Gastroesophageal sphincter (tissue), 3 donors: Measurements from ENCODE around the gene TRAPPC3.

Experiments used
- POLR2AphosphoS5 ChIP-seq: sonication (generic); formaldehyde crosslinking; IDR thresholded peaks from one replicate; pipeline ENCODE4 v1.6.1; 2017; ENCODE audit warnings: antibody characterized with exemption
- TF ChIP-seq, protein P1 (sequence below), 4 experiments: fragments of 200-600 bp in 2 of 4; fragments of 450-650 bp in 2 of 4; sonication (generic) in 1 of 4; IDR thresholded peaks; one replicate each; pipeline ENCODE4 v1.5.1; 2017 to 2019; ENCODE audit warnings: antibody characterized with exemption in 4 of 4, mild to moderate bottlenecking in 2 of 4, moderate library complexity in 2 of 4

DNA sequence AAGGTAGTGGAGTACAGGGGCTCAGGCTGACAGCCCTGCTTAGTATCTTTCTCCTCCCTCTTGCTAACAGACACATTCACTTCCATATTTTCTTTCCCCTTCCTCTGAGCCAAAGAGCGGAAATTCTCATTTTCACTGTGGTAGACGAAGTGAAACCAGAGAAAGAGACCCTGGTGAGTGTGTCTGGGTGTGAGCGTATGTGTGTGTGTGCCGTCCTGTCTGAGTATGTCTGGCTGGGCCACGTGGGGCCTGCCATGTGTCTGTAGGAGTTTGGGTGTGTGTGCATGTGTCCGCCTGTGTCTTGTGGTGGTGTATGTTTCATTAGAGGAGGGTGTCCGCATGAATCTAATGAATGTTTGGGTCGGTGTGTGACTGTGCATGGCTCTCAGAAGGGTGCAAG, 25.9 kb downstream of the TRAPPC3 start:
- TF ChIP-seq, protein P1, sequence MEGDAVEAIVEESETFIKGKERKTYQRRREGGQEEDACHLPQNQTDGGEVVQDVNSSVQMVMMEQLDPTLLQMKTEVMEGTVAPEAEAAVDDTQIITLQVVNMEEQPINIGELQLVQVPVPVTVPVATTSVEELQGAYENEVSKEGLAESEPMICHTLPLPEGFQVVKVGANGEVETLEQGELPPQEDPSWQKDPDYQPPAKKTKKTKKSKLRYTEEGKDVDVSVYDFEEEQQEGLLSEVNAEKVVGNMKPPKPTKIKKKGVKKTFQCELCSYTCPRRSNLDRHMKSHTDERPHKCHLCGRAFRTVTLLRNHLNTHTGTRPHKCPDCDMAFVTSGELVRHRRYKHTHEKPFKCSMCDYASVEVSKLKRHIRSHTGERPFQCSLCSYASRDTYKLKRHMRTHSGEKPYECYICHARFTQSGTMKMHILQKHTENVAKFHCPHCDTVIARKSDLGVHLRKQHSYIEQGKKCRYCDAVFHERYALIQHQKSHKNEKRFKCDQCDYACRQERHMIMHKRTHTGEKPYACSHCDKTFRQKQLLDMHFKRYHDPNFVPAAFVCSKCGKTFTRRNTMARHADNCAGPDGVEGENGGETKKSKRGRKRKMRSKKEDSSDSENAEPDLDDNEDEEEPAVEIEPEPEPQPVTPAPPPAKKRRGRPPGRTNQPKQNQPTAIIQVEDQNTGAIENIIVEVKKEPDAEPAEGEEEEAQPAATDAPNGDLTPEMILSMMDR (IDR thresholded peaks at IDR 0.05) = no peak
- TF ChIP-seq POLR2AphosphoS5 = no peak
